ENCODE data around the gene PPARG. TPM values are rescaled to one million over a fixed set of nuclear protein-coding genes. Genes with fewer than 3 reads are reported as not detected.
A peak's percentile ranks its signal among the peaks of the same experiment; 100 is the strongest.

The PPARG gene
- total and polyA plus RNA-seq, 8 donors: 7.9 to 85.2 (median 29.3) TPM

GRCh38 chr3:12443781-12444522, 155.1 kb downstream of the PPARG start:
- Histone ChIP-seq H3K9me3 (no peaks in the 10 kb centered on the region), H3K27me3 (no peaks in the 10 kb centered on the region), H3K27ac (peak overlapping the region; percentile 81 to 92 (median 89)), H3K36me3 (no peaks in the 10 kb centered on the region), H3K4me1 (peaks cover 13 to 38% (median 26%) of the 10 kb centered on the region in 4 donors), H3K4me3 (no peak overlapping the region)
- WGBS, 5 donors: 81 to 86% (median 84%) methylated on average over 10 of the region's 10 CpGs
- TF ChIP-seq POLR2AphosphoS5 (IDR thresholded peaks at IDR 0.05): no peak
- TF ChIP-seq, protein P1, sequence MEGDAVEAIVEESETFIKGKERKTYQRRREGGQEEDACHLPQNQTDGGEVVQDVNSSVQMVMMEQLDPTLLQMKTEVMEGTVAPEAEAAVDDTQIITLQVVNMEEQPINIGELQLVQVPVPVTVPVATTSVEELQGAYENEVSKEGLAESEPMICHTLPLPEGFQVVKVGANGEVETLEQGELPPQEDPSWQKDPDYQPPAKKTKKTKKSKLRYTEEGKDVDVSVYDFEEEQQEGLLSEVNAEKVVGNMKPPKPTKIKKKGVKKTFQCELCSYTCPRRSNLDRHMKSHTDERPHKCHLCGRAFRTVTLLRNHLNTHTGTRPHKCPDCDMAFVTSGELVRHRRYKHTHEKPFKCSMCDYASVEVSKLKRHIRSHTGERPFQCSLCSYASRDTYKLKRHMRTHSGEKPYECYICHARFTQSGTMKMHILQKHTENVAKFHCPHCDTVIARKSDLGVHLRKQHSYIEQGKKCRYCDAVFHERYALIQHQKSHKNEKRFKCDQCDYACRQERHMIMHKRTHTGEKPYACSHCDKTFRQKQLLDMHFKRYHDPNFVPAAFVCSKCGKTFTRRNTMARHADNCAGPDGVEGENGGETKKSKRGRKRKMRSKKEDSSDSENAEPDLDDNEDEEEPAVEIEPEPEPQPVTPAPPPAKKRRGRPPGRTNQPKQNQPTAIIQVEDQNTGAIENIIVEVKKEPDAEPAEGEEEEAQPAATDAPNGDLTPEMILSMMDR (IDR thresholded peaks at IDR 0.05): no peak
- no peak for TF ChIP-seq POLR2A (IDR thresholded peaks at IDR 0.05)
- no peak for TF ChIP-seq EP300 (IDR thresholded peaks at IDR 0.05)
- DNase-seq: peak in 1 of 2 donors; percentile 9
- intact Hi-C loops (cut with DNase I; ENCODE audit: low total_unique reads): no loop called here

GRCh38 chr3:12444582-12445471, 156.0 kb downstream of the PPARG start:
- H3K27ac ChIP-seq: peak overlapping the region; percentile 81 to 92 (median 89)
- WGBS, 5 donors: 27 to 62% (median 43%) methylated on average over 24 of the region's 24 CpGs
- H3K9me3 ChIP-seq: no peaks in the 10 kb centered on the region
- H3K27me3 ChIP-seq: no peaks in the 10 kb centered on the region
- H3K4me1 ChIP-seq: peaks cover 13 to 38% (median 26%) of the 10 kb centered on the region in 4 donors
- intact Hi-C loops (cut with DNase I; ENCODE audit: low total_unique reads): no loop called here
- no peak overlapping the region for H3K4me3 ChIP-seq
- TF ChIP-seq, protein P1 (IDR thresholded peaks at IDR 0.05): no peak
- peak in 2 of 3 donors; percentile 87 to 93 for TF ChIP-seq POLR2AphosphoS5 (IDR thresholded peaks at IDR 0.05)
- H3K36me3 ChIP-seq: no peaks in the 10 kb centered on the region
- DNase-seq: peak; percentile 88 to 93

DNA sequence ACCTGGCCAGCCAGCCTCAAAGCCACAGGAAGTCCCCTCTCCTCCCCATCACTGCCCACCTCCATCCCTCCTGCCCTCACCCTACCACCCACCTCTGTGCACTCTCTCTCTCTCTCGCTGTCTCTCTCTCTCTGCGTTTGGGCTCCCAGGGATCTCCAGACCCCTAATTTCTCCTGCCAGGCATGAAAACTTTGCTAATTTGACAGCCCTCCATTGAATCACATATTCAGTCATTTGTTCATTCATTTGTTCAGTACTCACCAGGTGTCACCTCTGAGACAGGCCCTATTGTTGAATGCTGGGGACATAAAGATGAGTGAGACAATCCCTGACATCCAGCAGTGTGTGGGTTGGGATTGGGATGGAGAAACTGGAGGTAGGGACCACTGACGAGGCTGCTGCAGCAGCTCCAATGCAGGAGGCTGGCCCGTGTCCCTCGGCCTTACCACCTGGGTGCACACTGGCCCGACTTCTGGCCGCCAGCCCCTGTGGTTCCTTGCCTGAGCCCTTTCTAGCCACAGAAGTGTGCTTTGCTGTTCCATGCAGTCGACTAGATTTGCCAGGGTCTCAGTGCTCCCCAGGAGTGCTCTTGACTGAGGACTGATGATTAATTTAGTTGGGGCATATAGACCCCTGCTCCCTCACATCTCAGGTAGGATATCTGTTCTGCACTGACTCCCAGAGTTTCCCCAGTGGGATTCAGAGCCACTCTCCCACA, 156.8 kb downstream of the PPARG start:
- no peaks in the 10 kb centered on the region for H3K27me3 ChIP-seq
- H3K4me3 ChIP-seq: no peak overlapping the region
- WGBS, 5 donors: 60 to 80% (median 67%) methylated on average over 8 of the region's 8 CpGs
- H3K4me1 ChIP-seq: peaks cover 10 to 37% (median 26%) of the 10 kb centered on the region in 4 donors
- H3K9me3 ChIP-seq: no peaks in the 10 kb centered on the region
- TF ChIP-seq POLR2A (IDR thresholded peaks at IDR 0.05) (no peak), POLR2AphosphoS5 (IDR thresholded peaks at IDR 0.05) (no peak), EP300 (IDR thresholded peaks at IDR 0.05) (no peak)
- TF ChIP-seq, protein P1 (IDR thresholded peaks at IDR 0.05): no peak
- H3K36me3 ChIP-seq: no peaks in the 10 kb centered on the region
- intact Hi-C loops (cut with DNase I; ENCODE audit: low total_unique reads): no loop called here
- peak in 1 of 2 donors; percentile 6 for DNase-seq
- peak overlapping the region; percentile 81 to 92 (median 89) for H3K27ac ChIP-seq

DNA sequence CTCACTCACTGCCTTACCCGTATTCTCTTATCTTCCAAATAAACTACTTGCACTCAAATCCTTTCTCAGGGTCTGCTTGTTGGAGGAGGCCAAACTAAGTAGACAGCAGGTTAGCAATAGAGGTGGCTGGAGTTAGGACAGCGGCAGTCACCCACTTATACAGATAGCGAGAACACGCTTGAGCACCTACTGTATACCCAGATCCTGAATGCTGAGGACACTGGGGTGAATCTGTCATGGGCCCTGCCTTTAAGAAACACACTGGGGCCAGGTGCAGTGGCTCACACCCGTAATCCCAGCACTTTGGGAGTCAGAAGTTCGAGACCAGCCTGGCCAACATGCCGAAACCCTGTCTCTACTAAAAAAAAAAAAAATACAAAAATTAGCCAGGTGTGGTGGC, 157.4 kb downstream of the PPARG start:
- Histone ChIP-seq H3K9me3 (no peaks in the 10 kb centered on the region), H3K27me3 (no peaks in the 10 kb centered on the region), H3K4me3 (no peak overlapping the region), H3K36me3 (no peaks in the 10 kb centered on the region), H3K4me1 (peaks cover 6 to 31% (median 23%) of the 10 kb centered on the region in 4 donors), H3K27ac (peak overlapping the region in 4 of 5 donors; percentile 81 to 92 (median 90))
- TF ChIP-seq POLR2AphosphoS5 (IDR thresholded peaks at IDR 0.05): no peak
- no peak for TF ChIP-seq EP300 (IDR thresholded peaks at IDR 0.05)
- no peak for TF ChIP-seq POLR2A (IDR thresholded peaks at IDR 0.05)
- TF ChIP-seq, protein P1 (IDR thresholded peaks at IDR 0.05): no peak
- no peak for DNase-seq
- WGBS, 5 donors: 85 to 92% (median 90%) methylated on average over 7 of the region's 7 CpGs
- intact Hi-C loops (cut with DNase I; ENCODE audit: low total_unique reads): no loop called here

All from stomach (tissue), 9 donors.